GM21619 (cell line): ENCODE data around the gene FOXA1.
A peak's percentile ranks its signal among the peaks of the same experiment; 100 is the strongest.

Source experiments
- ATAC-seq: cut with Tn5 transposase; IDR thresholded peaks from one replicate; pipeline ENCODE4 v1.9.1; 2021; ENCODE audit not compliant: unreplicated experiment

The FOXA1 gene

GRCh38 chr14:37602605-37603453 is 7.8 kb upstream of the FOXA1 start:
- no peak for ATAC-seq

- no peak for ATAC-seq
Measured at GRCh38 chr14:37601865-37602264, 6.8 kb upstream of the FOXA1 start.

DNA sequence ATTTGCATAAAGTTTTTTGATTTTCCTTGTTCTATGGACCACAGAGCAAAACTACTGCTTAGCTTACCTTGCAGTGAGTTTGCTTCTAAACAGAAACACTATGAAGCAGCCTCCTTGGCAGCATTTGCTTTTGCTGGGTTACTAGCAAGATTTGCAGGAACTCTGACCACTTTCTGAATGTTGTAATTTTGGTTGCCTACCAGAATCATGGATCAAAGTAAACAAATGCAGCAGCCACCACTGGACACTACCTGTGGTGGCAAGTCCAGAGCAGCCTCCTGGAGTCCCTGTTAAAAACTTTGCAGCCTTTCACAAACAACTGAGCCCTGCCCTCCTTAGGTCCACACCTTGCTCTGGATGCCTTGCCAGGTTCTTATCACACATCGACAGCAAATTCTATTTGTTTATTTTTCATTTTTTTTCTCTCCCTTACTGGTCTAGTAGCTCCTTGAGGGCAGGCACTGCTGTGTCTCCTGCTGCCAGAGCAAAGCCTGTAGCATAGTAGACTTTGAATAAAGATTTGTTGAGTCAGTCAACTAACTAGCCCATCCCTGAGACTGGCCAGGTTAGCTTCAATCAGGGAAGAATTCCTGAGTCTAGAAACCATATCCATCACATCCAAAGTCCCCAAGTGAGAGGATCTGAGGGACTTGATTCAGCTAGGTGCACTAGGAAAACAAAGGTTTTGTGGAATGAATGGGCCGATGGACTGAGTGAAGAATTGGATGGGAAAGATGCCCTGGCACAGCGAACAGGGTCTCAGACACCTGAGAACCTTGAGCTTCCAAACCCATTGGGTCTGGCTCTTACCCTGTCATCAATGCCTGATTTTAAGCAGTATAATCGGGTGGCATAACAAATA is 6.1 kb upstream of the FOXA1 start:
- ATAC-seq: no peak

GRCh38 chr14:37599507-37600368 is 4.7 kb upstream of the FOXA1 start:
- no peak for ATAC-seq

GRCh38 chr14:37598747-37599506 is 3.9 kb upstream of the FOXA1 start:
- no peak for ATAC-seq

DNA sequence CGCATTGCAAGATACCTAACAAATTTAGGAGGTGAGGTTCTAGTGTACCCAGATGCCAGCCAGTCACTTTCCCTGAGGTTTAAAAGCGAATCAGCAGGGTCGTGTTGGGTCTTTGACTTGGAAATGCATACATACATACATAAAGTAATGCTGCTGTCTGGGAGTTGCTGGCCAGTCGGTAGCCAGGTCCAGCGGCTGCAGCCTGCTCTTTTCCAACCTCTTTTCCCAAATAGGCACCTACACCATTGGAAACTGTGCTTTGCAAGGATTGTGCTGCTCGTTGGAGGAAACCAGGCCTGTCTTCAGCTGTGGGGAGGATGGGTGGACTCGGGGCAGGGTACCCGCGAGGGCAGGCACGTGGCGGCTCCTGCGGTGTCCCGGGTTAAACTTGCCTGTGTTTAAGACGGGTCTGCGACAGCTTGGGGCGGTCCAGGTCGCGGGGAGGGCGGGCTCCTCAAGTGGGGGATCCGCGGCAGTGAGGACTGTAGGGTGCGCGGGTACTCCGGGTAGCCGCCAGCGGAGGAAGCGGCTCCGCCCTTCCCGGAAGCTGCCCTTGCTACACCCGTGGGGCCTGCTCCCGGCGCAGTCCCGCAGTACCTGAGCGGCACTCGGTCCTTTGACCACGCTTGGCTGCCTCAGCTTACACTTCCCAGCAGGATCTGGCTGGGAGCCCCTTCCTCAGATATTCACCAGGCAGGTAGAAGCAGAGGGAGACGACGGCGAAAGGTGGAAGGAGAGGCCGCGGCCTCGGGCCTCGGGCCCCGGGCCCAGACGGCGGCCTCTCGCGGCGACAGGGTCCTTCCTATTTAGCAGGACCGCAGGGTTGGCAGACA is 3.1 kb upstream of the FOXA1 start:
- ATAC-seq: no peak

DNA sequence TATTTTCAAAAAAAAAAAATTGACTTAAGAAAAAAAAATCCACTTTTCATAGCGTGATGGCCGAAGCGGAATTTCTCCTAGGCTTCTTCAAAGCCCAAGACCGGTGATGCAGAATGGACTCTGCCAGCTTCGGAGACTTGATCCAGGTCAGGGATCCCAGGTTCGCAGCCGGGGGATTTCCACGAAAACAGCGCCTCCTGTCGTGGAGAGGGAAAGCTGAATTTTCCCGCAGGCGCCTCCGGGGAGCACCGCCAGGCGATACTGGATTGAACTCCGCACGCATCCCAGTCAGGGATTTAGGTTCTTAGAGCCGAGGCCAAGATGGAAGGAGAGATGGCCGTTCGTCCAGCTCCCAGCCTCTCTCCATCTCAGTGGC is 2.5 kb upstream of the FOXA1 start:
- ATAC-seq: no peak

DNA sequence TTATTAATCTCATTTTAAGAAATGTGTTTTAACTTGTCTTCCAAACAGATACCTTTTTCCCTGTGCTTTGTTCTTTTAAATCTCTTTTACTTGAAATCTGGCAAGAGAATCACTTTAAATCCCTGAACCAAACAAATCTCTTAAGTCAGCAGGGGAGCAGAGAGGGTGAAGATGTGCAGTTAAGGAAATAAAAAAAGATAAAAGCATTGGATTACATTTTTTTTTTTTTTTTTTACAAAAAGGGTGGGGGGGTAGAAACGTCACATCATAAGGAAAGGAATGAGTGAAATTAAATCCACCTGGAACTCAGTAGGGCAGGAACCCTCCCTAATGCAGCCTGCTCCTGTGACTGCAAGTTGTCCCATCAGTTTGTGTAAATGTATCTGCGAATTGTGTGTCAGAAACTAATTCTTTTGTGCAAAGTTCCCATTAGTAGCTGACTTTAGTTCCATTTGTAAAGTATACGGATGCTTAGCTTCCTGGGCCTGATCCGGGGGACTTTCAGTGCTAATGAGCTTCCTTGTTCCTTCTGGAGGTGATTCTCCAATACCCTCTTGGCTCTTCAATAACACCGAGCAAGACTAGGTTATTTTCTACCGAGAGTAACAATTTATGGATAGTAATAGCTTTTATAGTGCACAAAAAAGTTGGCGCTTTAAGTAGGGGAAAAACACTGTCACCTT is 1.9 kb upstream of the FOXA1 start:
- no peak for ATAC-seq

DNA sequence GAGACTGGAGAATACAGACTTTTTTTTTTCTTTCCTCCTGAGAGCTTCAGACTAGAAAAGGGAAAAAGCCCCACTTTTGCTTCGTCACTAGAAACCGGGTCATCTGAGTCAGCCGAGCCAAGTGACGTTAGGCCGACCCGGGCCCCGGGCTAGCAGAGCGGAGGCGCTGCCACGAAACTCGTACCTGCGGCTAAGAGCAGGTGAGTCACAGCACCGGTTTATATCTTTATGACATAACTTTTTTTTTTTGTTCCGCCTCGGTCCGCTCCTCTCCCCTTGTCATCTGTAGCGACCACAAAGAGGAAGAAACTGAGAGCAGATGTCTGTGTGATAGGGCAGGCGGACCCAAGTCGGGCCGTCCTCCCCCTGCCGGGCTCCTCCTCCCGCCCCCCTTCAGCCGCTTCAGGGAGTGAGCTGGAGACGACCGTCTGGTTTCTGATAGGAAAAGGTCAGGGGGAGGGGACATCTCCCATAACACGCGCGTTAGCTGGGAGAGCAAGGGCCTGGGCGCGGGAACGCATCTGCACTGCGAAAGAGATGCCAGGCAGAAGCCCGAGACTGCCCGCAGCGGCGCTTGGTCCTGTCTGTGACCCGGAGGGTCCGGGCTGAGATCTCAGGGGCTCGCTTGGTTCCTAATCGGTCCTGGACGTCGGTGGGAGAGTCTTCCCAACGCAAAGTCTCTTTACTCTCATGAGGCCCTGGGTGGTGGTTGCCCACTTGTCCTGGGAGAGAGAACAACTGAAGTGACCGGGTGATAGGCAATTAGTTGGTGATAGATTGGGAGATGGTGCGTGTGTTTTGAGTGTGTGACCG is 966 bp upstream of the FOXA1 start:
- ATAC-seq: peak; percentile 77

GRCh38 chr14:37594238-37594970 is 645 bp downstream of the FOXA1 start:
- ATAC-seq: no peak

DNA sequence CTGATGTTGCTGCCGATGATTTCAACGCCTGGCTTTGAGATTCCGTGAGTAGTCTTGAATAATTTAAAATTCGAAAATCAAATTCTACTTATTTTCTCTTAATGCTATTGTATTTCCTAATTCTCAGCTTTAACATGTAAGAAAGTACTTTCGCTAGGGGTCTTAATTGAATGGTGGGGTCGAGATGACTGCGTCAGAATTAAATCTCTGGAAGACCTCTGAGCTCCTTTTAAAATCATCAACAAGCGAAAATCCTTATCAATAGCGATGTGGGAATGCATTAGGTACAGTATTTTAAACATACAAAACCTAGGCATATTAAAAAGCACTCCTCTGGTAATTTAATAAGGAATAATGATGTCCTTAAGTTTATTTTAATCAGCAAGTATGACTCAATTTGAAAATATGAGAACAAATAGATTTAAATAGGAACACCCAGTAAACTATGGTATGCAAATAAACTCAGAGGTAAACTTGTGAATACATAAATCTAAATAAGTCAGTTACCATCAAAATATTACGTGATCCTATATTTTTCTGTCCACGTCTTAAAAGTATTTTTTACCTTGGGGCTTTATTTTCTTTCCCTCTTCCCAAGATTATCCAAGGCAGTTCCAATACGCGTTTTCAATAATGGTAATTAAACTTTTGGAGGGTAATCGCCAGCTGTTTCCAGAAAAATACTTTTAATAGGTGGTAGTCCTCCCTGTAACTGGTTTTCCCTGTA is 1.4 kb downstream of the FOXA1 start:
- ATAC-seq: no peak

DNA sequence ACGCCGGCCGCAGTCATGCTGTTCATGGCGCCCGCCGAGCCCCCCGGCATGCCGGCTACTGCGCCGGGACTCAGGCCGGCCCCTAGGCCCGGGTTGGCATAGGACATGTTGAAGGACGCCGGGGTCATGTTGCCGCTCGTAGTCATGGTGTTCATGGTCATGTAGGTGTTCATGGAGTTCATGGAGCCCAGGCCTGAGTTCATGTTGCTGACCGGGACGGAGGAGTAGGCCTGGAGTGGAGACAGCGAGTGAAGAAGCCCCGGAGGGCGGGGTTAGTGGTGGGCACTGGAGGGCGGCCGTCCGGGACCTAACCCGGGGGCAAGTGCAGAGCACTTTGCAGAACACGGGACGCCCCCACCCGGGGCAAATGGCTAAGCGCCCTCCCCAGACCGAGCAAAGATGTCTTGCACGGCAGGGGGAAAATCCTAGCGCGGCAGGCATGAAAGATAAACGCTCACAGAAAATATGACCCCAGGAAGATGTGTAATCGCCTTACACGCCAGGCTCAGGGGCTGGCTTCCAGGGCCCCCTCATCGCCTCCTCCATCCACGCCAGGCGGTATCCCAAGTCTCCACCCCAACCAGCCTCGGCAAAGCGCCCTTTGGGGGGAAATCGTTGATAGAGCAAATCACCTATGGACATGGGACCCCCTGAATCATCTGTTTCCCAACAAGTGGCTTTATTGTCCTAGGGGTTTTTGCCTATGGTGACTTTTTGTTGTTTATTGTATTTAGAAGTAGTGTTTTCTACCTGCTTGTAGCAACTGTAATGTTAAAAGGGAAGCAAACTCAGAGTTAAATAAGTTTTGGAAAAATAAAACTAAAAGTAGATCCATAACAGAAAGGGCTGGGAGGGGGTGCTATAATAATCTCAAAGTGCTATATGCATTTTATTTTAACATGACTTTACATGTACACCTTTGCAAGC is 2.3 kb downstream of the FOXA1 start:
- ATAC-seq: no peak

DNA sequence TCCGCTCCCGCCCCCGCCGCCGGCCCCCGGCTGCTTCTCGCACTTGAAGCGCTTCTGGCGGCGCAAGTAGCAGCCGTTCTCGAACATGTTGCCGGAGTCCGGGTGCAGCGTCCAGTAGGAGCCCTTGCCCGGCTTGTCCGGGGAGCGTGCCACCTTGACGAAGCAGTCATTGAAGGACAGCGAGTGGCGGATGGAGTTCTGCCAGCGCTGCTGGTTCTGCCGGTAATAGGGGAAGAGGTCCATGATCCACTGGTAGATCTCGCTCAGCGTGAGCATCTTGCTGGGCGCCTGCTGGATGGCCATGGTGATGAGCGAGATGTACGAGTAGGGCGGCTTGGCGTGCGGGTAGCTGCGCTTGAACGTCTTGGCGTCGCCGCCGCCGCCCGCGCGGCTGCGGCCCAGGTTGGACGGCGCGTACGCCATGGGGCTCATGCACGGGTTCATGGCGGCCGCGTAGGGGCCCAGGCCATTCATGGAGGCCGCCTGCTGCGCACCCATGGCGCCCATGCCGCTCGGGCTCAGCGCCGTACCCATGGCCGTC is 3.0 kb downstream of the FOXA1 start:
- ATAC-seq: no peak

GRCh38 chr14:37591311-37591940 is 3.6 kb downstream of the FOXA1 start:
- no peak for ATAC-seq
